ENCODE results near the gene DYNC1I1.

- TF ChIP-seq CTCF (IDR thresholded peaks at IDR 0.05) (no peak), POLR2A (IDR thresholded peaks at IDR 0.05) (no peak)
These were observed 185.2 kb downstream of the DYNC1I1 start for GRCh38 chr7:95957510-95957909.
